Measurements from ENCODE around the gene GP1BB. TPM values are rescaled to one million over a fixed set of nuclear protein-coding genes. Genes with fewer than 3 reads are reported as not detected.

GP1BB gene
- polyA plus RNA-seq, 1 of the 3 experiments (the other 2 are of a cell fraction), result 1.5 TPM

DNA sequence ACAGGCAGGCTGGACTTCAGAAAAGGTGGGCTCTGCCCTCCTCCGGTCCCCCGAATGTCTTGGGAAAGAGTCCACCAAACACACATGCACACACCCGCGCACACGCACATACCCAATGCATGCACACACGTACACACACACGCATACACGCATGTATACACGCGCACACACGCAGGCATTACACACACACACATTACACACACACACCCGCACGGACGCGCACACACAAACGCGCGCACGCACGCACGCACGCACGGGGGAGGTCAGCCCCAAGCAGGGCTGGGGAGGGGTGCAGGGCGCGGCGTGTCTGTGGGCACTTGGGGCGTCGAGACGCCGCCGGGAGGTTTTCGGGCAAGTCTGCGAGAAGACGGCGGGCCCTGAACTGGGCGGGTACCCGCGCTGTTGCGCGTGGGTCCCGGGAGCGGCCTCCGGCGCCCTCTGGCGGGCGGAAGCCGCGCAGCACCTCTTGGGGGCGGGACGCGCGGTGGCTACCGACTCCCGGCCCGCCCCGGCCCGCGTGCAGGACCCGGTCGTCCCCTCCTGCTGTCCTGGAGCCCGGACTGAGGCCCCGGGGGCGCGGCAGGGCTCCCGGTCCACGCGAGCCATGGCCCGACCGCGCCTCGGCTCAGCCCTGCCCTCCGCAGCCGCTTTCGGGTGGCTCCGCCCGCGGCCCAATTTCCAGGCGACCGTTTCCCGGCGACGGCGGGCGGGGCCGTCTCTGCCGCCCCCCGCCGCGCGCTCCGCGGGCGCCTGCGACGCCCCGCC lies 5.5 kb upstream of the GP1BB start (continued):
- TF ChIP-seq, protein P1, sequence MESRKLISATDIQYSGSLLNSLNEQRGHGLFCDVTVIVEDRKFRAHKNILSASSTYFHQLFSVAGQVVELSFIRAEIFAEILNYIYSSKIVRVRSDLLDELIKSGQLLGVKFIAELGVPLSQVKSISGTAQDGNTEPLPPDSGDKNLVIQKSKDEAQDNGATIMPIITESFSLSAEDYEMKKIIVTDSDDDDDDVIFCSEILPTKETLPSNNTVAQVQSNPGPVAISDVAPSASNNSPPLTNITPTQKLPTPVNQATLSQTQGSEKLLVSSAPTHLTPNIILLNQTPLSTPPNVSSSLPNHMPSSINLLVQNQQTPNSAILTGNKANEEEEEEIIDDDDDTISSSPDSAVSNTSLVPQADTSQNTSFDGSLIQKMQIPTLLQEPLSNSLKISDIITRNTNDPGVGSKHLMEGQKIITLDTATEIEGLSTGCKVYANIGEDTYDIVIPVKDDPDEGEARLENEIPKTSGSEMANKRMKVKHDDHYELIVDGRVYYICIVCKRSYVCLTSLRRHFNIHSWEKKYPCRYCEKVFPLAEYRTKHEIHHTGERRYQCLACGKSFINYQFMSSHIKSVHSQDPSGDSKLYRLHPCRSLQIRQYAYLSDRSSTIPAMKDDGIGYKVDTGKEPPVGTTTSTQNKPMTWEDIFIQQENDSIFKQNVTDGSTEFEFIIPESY (IDR thresholded peaks at IDR 0.05; ENCODE audit: borderline replicate concordance, low read depth), result no peak
- TF ChIP-seq, protein P2, sequence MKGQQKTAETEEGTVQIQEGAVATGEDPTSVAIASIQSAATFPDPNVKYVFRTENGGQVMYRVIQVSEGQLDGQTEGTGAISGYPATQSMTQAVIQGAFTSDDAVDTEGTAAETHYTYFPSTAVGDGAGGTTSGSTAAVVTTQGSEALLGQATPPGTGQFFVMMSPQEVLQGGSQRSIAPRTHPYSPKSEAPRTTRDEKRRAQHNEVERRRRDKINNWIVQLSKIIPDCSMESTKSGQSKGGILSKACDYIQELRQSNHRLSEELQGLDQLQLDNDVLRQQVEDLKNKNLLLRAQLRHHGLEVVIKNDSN (IDR thresholded peaks at IDR 0.05; ENCODE audit: borderline replicate concordance, low read depth), result no peak
- TF ChIP-seq FOXM1 (IDR thresholded peaks at IDR 0.05; ENCODE audit: low read depth) (no peak), GATA2 (CRISPR knock-in tag; IDR thresholded peaks at IDR 0.05) (0 out of 2 replicates have a peak, but pooled peaks have one; percentile 11), SIN3A (IDR thresholded peaks at IDR 0.05; ENCODE audit: borderline replicate concordance, low read depth, low read length) (no peak), POLR2AphosphoS5 (IDR thresholded peaks at IDR 0.05; ENCODE audit: low read depth, low read length) (no peak), EZH2phosphoT487 (IDR thresholded peaks at IDR 0.05; ENCODE audit: borderline replicate concordance, low read depth) (no peak), TCF12 (IDR thresholded peaks at IDR 0.05) (no peak), ELF1 (IDR thresholded peaks at IDR 0.05) (no peak), RAD21 (IDR thresholded peaks at IDR 0.05; ENCODE audit: low read length) (peak; percentile 75), GABPA (IDR thresholded peaks at IDR 0.05; ENCODE audit: low read depth) (no peak), JUND (IDR thresholded peaks at IDR 0.05) (no peak), NFIC (IDR thresholded peaks at IDR 0.05; ENCODE audit: borderline replicate concordance) (no peak)
- TF ChIP-seq, protein P3, sequence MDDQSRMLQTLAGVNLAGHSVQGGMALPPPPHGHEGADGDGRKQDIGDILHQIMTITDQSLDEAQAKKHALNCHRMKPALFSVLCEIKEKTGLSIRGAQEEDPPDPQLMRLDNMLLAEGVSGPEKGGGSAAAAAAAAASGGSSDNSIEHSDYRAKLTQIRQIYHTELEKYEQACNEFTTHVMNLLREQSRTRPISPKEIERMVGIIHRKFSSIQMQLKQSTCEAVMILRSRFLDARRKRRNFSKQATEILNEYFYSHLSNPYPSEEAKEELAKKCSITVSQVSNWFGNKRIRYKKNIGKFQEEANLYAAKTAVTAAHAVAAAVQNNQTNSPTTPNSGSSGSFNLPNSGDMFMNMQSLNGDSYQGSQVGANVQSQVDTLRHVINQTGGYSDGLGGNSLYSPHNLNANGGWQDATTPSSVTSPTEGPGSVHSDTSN (IDR thresholded peaks at IDR 0.05), result no peak
- TF ChIP-seq, protein P4, sequence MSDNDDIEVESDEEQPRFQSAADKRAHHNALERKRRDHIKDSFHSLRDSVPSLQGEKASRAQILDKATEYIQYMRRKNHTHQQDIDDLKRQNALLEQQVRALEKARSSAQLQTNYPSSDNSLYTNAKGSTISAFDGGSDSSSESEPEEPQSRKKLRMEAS (IDR thresholded peaks at IDR 0.05; ENCODE audit: low read depth), result peak; percentile 43; the same call in 1 of the 2 replicates
- TF ChIP-seq, protein P5, sequence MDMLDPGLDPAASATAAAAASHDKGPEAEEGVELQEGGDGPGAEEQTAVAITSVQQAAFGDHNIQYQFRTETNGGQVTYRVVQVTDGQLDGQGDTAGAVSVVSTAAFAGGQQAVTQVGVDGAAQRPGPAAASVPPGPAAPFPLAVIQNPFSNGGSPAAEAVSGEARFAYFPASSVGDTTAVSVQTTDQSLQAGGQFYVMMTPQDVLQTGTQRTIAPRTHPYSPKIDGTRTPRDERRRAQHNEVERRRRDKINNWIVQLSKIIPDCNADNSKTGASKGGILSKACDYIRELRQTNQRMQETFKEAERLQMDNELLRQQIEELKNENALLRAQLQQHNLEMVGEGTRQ (IDR thresholded peaks at IDR 0.05; ENCODE audit: borderline replicate concordance, low read depth, low read length), result no peak
- TF ChIP-seq, protein P6, sequence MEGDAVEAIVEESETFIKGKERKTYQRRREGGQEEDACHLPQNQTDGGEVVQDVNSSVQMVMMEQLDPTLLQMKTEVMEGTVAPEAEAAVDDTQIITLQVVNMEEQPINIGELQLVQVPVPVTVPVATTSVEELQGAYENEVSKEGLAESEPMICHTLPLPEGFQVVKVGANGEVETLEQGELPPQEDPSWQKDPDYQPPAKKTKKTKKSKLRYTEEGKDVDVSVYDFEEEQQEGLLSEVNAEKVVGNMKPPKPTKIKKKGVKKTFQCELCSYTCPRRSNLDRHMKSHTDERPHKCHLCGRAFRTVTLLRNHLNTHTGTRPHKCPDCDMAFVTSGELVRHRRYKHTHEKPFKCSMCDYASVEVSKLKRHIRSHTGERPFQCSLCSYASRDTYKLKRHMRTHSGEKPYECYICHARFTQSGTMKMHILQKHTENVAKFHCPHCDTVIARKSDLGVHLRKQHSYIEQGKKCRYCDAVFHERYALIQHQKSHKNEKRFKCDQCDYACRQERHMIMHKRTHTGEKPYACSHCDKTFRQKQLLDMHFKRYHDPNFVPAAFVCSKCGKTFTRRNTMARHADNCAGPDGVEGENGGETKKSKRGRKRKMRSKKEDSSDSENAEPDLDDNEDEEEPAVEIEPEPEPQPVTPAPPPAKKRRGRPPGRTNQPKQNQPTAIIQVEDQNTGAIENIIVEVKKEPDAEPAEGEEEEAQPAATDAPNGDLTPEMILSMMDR (IDR thresholded peaks at IDR 0.05), result peak; percentile 64

All from SK-N-SH (cell line).